GM18951 (cell line): ENCODE data around the gene ITGA2B.
"Not testable (repeated sequence)": the region's sequence is repeated elsewhere in the genome, so short reads cannot be mapped to it uniquely, and the experiment has no call there.

Experiments
- POLR2A ChIP-seq: IDR thresholded peaks from 4 replicates; pipeline ENCODE4 v1.6.1; 2011; ENCODE audit warnings: mild to moderate bottlenecking; ENCODE audit not compliant: insufficient read length, insufficient read depth; ENCODE audit errors: extremely low read depth
- in situ Hi-C: fragments of 300-500 bp; cut with MboI; formaldehyde crosslinking; loops from one replicate; pipeline ENCODE4 v1.12.0; 2022; ENCODE audit warnings: low sequenced_read_pairs, mixed read lengths, inconsistent platforms; ENCODE audit not compliant: unreplicated experiment

ITGA2B gene

DNA sequence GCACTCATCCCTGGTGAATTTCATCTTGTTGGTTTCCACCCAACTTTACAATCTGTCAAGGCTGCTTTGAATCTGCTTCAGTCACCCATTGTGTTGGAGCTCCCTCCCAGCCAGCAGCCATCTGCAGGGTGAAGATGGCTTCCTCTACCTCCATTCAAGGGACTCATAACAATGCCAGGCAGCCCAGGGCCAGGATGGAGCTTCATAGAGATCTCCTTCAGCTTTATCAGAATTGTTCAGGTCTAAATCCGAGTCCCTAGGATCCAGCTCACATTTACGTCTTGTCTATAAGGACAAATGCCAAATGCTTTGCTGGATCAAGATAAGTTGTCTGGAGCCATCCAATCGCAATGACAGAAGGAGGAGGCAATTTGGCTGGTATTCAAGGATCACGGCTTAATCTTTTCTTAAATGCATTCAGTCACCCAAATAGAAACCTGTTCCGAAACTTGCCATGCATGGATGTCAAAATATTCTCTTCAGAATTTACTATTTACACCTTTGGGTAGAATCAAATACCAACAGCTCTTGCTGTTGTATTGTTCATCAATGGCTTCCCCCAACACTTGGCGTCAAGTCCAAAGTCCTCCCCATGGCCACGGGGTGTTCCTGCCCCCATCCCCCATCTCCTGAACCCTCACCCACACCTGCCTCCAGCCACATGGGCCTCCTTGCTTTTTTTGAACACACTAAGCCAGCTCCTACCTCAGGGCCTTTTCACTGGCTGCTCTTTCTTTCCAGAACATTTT lies 22.0 kb downstream of the ITGA2B start:
- in situ Hi-C loops = no loop called here
- TF ChIP-seq POLR2A = no peak

GRCh38 chr17:44365051-44365450 lies 24.4 kb downstream of the ITGA2B start:
- in situ Hi-C loops = not testable (repeated sequence)

GRCh38 chr17:44363613-44364159 lies 25.8 kb downstream of the ITGA2B start, which contains the start of gene FAM171A2:
FAM171A2 (minus strand) TSS chr17:44363853; CDS start chr17:44363714, 139 bp downstream.
- no peak for TF ChIP-seq POLR2A
- in situ Hi-C loops = no loop called here

DNA sequence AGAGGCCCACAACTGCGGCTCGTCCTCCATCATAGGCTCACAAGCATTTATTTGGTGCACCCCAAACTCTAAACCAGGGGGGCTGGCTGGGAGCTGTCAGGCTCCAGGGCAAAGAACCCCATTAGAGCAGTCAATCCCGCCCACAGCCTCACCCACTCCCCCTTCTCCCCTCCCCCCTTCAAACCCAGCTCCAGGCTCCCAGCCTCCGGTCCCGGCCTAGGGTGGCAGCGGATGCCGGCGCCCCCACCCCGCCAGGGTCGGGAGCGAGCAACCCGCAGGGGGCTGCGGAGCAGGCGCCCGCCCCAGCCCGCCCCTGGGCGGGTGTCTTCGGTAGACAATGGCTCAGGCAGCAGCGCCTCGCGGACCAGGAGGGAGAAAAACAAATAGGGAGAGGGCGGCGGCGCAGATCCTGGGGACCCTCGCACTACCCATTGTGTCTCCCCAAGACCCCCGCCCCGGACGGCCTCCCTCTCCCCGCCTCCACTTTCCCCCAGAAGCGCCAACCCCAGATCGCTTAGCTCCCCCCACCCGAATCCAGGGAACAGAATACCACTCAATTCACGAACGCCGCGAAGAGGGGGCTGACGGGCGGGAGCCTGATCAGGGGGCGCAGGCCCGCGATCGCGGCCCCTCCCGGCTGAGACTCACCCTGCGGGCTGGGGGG lies 26.4 kb downstream of the ITGA2B start:
- no peak for TF ChIP-seq POLR2A
- in situ Hi-C loops = no loop called here

DNA sequence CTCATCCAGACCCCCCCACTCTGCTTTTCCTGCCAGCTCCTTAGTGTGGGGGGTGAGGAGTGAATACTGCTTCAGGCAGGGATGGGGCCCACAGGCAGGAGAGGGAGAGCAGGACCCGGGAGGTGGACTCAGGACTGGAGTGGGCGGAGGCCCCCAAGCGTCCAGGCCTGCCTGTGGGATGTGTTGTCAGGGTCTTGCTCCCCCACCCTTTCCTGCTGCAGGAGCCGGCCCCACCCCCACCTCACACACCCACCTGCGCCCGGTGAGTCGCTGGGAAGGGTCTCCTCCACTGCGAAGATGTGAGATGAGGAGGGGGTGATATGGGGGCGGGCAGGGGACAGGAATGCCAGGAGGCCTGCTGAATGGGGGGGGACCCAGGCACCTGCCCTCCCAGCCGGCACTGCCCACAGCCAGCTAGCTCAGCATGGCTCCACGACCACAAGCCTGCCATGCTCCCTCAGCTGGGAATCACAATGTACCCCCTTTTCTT lies 26.9 kb downstream of the ITGA2B start:
- no peak for TF ChIP-seq POLR2A
- in situ Hi-C loops = no loop called here

GRCh38 chr17:44361292-44362260 lies 27.9 kb downstream of the ITGA2B start:
- TF ChIP-seq POLR2A = no peak

GRCh38 chr17:44360826-44361225 lies 28.6 kb downstream of the ITGA2B start:
- in situ Hi-C loops = no loop called here
- TF ChIP-seq POLR2A = no peak

More at GRCh38 chr17:44361292-44362260, 27.9 kb downstream of the ITGA2B start:
- in situ Hi-C loops = no loop called here

DNA sequence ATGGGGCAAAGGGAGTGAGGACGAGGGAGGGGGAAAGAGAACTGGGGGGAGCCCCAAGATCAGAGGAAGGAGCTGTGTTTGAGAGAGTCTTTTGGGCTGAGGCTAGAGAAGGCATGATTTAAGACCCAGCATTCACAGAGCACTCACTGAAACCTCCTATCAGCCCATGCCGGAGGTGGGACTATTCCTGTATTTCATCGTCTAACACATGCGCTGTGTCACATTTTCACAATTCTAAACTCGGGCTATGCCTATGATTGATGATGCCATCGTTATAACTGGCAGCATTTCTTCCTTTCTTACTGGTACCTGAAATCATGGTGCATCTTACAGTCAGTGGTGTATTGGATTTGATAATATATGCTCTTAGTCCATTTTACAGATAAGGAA lies 29.3 kb downstream of the ITGA2B start:
- in situ Hi-C loops = no loop called here
- no peak for TF ChIP-seq POLR2A

DNA sequence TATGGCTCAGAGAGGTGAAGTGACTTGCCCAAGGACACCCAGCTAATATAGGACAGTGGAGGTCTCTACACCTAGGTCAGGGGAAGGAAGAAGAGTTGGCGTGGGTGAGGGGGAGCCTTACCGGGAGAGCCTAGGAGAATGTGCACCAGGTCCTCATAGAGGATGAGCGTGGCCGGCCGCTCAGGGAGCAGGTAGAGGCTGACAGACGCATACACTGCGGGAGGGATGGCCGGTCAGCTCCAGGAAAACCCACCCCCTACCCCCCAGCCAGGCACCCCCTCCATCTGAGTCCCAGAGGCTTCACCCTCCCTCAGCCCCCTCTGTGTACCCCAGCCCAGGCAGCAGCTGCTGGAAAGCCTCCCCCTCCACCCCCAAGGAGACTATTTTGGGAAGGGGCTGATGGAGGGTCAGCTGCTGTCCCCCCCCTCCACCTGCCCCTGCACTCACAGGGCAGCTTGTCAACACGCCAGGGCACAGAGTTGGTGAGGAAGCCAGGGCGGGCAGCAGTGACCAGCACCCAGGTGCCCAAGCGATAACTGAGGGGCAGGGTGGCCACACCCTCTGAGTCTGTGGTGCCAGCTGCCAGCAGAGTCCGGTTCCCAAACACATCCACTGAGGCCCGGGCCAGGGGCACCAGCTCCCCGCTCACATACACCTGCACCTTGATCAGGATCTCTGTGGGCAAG lies 29.8 kb downstream of the ITGA2B start:
- in situ Hi-C loops = no loop called here
- TF ChIP-seq POLR2A = no peak

DNA sequence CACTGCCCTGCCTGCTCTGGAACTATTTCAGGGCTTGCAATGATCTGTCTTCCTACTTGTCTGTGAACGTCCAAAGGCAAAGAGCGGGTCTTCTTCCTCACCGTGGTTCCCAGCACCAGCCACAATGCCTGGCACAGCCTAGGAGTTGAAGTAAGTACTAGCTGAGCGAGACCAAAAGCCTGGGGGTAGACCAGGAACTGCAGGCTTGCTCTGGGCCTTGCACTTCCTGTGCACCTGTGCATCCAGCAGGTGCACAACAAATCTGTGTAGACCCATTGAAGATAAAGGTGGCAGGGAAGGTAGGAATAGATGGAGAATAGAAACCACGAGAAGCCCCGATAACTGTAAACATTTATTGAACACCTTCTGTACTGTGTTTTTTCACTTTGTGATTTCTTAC lies 30.4 kb downstream of the ITGA2B start:
- in situ Hi-C loops = no loop called here
- TF ChIP-seq POLR2A = no peak

- no peak for TF ChIP-seq POLR2A
- in situ Hi-C loops = no loop called here
These were observed 31.4 kb downstream of the ITGA2B start for GRCh38 chr17:44358066-44358465.

DNA sequence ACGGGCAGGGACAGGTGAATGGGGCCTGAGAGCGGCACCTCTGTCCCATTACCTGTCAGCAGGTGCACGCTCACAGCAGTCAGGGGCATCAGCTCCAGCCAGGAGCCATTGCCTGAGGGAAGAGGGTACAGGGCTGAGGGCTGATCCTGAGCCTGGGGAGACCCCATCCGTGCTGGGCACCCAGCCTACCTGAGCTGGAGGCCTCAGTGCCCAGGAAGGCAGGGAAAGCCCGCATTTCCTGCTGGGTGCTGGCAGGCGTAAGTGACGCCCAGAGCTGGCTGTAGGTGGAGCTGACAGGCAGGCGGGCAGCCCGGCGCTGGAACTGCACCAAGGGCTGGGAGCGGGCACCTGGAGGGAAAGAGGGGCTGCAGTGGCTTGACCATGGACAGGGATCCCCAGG lies 33.2 kb downstream of the ITGA2B start:
- in situ Hi-C loops = no loop called here
- TF ChIP-seq POLR2A = no peak

DNA sequence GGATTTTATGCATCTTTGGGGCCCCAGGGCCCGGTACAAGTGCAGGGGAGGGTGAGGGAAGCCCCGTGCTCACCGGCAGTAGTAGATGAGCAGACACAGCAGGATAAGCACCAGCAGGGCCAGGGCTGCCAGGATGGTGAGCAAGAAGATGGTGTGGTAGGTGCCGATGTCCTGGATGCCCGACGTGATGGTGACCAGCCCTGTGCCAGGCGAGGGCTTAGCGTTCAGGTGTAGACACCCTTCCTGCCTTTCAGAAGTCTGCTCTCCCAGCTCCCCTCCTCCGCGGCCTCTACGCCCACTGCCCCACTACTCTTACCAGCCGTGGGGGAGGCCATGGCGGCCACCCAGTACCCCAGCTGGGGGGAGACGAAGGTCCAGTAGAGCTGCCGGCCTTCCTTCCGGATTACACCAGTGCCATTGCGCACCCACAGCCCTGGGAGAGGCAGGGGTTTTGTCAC lies 33.8 kb downstream of the ITGA2B start:
- in situ Hi-C loops = no loop called here
- no peak for TF ChIP-seq POLR2A
